Smooth muscle cell (in vitro differentiated cells): ENCODE data around the gene ABTB1. TPM values are rescaled to one million over a fixed set of nuclear protein-coding genes. Genes with fewer than 3 reads are reported as not detected.

Experiments
- DNase-seq: peaks from one replicate; lab custom pipeline; 2025; ENCODE audit not compliant: unreplicated experiment; lab: John Stamatoyannopoulos, UW
- H2AFZ ChIP-seq: fragments of 200-600 bp; sonication (generic); 2 replicates; pipeline ENCODE4 v1.6.0; 2016; ENCODE audit warnings: antibody characterized with exemption, low read depth, mild to moderate bottlenecking
- H3F3A ChIP-seq: fragments of 200-600 bp; sonication (generic); 2 replicates; pipeline ENCODE4 v1.6.0; 2017; ENCODE audit warnings: antibody characterized with exemption, low read depth
- H3K27ac ChIP-seq: fragments of 200-600 bp; sonication (generic); 2 replicates; pipeline ENCODE4 v1.5.1; 2016; ENCODE audit warnings: low read depth, mild to moderate bottlenecking
- H3K27me3 ChIP-seq: fragments of 200-600 bp; sonication (generic); 2 replicates; pipeline ENCODE4 v1.6.1; 2016; ENCODE audit warnings: low read depth, mild to moderate bottlenecking
- H3K36me3 ChIP-seq: fragments of 200-600 bp; sonication (generic); 2 replicates; pipeline ENCODE4 v1.5.1; 2016; ENCODE audit warnings: low read depth
- H3K4me1 ChIP-seq: fragments of 200-600 bp; sonication (generic); 2 replicates; pipeline ENCODE4 v1.5.1; 2016; ENCODE audit warnings: low read depth
- H3K4me2 ChIP-seq: fragments of 200-600 bp; sonication (generic); 2 replicates; pipeline ENCODE4 v1.6.0; 2016; ENCODE audit warnings: mild to moderate bottlenecking
- H3K4me3 ChIP-seq: fragments of 200-600 bp; sonication (generic); 2 replicates; pipeline ENCODE4 v1.5.1; 2016; ENCODE audit warnings: mild to moderate bottlenecking
- H3K79me2 ChIP-seq: fragments of 200-600 bp; sonication (generic); 2 replicates; pipeline ENCODE4 v1.6.0; 2016; ENCODE audit warnings: low read depth, mild to moderate bottlenecking
- H3K9ac ChIP-seq: fragments of 200-600 bp; sonication (generic); 2 replicates; pipeline ENCODE4 v1.6.0; 2016; ENCODE audit warnings: low read depth
- H3K9me3 ChIP-seq: fragments of 200-600 bp; sonication (generic); replicated peaks from 2 replicates; pipeline ENCODE4 v1.5.1; 2016; ENCODE audit warnings: low read depth
- H4K20me1 ChIP-seq: fragments of 200-600 bp; sonication (generic); 2 replicates; pipeline ENCODE4 v1.6.0; 2016; ENCODE audit warnings: low read depth
- whole genome bisulfite sequencing: methylation state at CpG from one replicate; pipeline ENCODE4 v1.1.7; 2016; ENCODE audit warnings: low lambda C conversion rate; 5-methylcytosine and 5-hydroxymethylcytosine counted together
- polyA plus RNA-seq: library from polyadenylated mRNA; unstranded; fragments of >200 nt; fragmentation: Nextera tagmentation; extraction: Ambion mirVana; gene quantifications from 2 replicates; pipeline ENCODE4 v1.2.1, GENCODE V29; 2016
- total RNA-seq: library from RNA; depleted of rRNA; stranded (reverse); fragments of >200 nt; gene quantifications from 2 replicates; pipeline ENCODE4 v1.2.3, GENCODE V29; 2014
- TF ChIP-seq, protein P1 (sequence below): fragments of 200-600 bp; sonication (generic); IDR thresholded peaks from 2 replicates; pipeline ENCODE4 v1.5.1; 2017; ENCODE audit warnings: borderline replicate concordance, mild to moderate bottlenecking, antibody characterized with exemption; ENCODE audit not compliant: insufficient read depth, poor library complexity, severe bottlenecking

ABTB1 gene
- total and polyA plus RNA-seq, 2 experiments from 2014 or later, result 2.8 to 17.9 TPM

DNA sequence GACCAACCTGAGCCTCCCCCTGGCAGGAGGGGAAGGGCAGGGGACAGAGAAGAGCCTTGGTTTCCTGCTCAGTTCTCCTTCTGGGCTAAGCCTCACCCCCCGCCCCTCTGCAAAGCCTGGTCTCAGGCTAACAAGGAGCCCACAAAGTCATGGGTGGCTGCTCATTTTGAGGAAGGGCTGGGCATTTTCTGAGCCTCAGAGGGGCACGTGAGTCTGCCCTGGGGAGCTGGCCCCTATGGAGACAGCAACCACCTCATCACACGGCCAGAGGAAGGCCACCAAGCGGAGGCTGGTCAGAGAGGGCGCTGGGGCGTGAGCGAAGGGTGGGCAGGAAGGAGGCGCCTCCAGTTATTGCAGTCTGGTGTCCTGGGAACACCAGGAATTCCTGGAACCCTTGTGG is 18.7 kb downstream of the ABTB1 start:
- Histone ChIP-seq H3F3A (no peaks in the 10 kb centered on the region), H3K36me3 (no peaks in the 10 kb centered on the region), H3K79me2 (no peaks in the 10 kb centered on the region), H3K4me2 (no peak overlapping the region), H3K9ac (no peak overlapping the region), H3K4me3 (no peak overlapping the region), H2AFZ (no peak overlapping the region), H3K9me3 (no peaks in the 10 kb centered on the region), H3K4me1 (peaks cover 20% of the 10 kb centered on the region), H3K27ac (no peak overlapping the region), H4K20me1 (no peaks in the 10 kb centered on the region), H3K27me3 (no peaks in the 10 kb centered on the region)
- DNase-seq, result no peak
- TF ChIP-seq, protein P1, sequence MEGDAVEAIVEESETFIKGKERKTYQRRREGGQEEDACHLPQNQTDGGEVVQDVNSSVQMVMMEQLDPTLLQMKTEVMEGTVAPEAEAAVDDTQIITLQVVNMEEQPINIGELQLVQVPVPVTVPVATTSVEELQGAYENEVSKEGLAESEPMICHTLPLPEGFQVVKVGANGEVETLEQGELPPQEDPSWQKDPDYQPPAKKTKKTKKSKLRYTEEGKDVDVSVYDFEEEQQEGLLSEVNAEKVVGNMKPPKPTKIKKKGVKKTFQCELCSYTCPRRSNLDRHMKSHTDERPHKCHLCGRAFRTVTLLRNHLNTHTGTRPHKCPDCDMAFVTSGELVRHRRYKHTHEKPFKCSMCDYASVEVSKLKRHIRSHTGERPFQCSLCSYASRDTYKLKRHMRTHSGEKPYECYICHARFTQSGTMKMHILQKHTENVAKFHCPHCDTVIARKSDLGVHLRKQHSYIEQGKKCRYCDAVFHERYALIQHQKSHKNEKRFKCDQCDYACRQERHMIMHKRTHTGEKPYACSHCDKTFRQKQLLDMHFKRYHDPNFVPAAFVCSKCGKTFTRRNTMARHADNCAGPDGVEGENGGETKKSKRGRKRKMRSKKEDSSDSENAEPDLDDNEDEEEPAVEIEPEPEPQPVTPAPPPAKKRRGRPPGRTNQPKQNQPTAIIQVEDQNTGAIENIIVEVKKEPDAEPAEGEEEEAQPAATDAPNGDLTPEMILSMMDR, result no peak
- 97% methylated on average over 8 of the region's 8 CpGs for WGBS

DNA sequence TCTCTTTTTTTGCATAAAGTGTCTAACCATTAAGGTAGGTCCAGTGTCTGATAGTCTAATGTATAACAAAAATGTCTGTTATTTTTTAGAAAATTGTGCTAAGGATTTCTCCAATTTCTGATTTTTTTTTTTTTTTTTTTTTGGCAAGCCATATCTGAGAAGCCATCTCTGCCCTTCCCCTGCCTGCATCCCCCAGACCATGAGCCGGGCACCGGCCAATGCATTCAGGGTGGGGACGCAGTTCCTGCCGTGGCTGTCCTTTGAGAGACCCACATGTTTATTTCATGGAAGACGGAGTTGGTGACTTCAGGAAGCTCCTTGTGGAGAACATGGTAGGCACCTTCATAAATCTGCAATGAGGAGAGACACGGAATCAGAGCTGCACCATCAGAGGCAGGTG is 19.2 kb downstream of the ABTB1 start:
- H3K9ac ChIP-seq, result no peak overlapping the region
- no peak for DNase-seq
- TF ChIP-seq, protein P1, result no peak

DNA sequence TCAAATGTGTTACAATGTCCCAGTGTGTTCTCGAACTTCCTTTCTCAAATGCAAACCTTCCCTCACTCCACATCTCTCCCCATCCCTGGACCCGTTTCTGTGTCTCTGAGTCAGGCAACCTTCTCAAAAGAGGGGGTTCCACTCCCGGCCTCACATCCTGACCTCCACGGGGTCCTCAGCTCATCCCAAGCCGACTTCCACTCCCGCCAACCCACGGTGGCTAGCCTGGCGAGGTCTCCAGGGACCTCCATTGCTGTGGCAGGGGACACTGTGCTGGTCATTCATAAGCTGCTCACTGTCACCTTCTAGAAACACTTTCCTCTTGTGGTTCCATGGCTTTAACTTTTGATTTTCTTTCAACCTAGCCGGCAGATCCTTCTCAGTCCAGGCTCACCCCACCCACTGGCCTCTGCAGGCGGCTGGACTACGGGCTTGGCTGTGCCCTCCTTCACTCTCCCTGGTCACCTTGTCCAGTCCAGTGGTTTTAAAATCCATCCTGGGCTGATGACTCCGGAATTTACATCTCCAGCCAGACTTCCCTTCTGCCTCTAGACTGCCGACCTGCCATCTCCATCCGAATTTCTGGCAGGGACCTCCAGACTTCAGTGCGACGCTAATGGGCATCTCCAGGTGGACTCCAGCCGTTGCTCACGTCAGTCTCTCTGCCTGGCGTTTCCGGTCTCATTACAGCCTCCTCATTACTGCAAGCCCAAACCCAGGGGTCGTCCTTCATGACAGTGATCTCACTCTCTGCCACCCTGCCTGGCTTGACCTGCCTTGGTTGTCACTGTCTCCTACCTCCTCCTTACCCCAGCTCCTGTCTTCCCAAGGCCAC is 20.0 kb downstream of the ABTB1 start:
- no peak for DNase-seq
- peaks cover 22% of the 10 kb centered on the region for H3K4me1 ChIP-seq
- no peaks in the 10 kb centered on the region for H3K9me3 ChIP-seq
- H3K79me2 ChIP-seq, result no peaks in the 10 kb centered on the region
- TF ChIP-seq, protein P1, result no peak
- H2AFZ ChIP-seq, result no peak overlapping the region
- 93% methylated on average over 21 of the region's 21 CpGs for WGBS
- H3K4me2 ChIP-seq, result no peak overlapping the region
- H3F3A ChIP-seq, result peaks cover 3% of the 10 kb centered on the region
- H3K9ac ChIP-seq, result no peak overlapping the region
- H4K20me1 ChIP-seq, result no peaks in the 10 kb centered on the region
- no peak overlapping the region for H3K27ac ChIP-seq
- H3K36me3 ChIP-seq, result no peaks in the 10 kb centered on the region
- no peaks in the 10 kb centered on the region for H3K27me3 ChIP-seq
- H3K4me3 ChIP-seq, result no peak overlapping the region

More for the DNA sequence above, 19.2 kb downstream of the ABTB1 start:
- 95% methylated on average over 6 of the region's 6 CpGs for WGBS
- Histone ChIP-seq H3K36me3 (no peaks in the 10 kb centered on the region), H3K4me2 (no peak overlapping the region), H3K27ac (no peak overlapping the region), H4K20me1 (no peaks in the 10 kb centered on the region), H3K79me2 (no peaks in the 10 kb centered on the region), H3K4me3 (no peak overlapping the region), H3F3A (peaks cover 2% of the 10 kb centered on the region), H3K9me3 (no peaks in the 10 kb centered on the region), H2AFZ (no peak overlapping the region), H3K27me3 (no peaks in the 10 kb centered on the region), H3K4me1 (peaks cover 20% of the 10 kb centered on the region)

DNA sequence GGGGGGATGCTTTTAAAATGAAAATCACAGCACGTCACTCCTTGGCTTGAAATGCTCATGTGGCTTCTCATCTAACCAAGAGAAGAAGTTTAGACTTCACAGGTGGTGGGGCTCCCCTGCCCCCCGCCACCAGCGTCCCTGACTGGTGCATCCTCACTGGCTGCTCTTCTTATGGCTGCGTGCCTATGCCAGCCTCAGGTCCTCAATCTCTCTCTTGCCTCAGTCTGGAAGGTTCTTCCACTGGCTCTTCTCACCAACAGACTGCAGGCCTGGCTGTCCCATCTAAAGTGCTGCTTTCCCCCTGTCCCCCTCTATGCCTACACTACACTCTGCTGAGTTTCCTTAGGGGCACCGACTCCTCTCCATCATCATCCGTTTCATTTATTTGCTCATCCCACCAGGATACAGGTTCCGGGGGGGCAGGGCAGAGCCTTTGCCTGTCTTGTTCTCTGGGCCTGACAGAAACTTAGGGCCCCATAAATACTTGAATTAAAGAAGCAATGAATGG is 20.6 kb downstream of the ABTB1 start:
- 95% methylated on average over 7 of the region's 7 CpGs for WGBS
- Histone ChIP-seq H3F3A (peaks cover 3% of the 10 kb centered on the region), H3K79me2 (no peaks in the 10 kb centered on the region), H3K27ac (no peak overlapping the region), H3K9ac (no peak overlapping the region), H3K27me3 (no peaks in the 10 kb centered on the region), H2AFZ (no peak overlapping the region), H3K9me3 (no peaks in the 10 kb centered on the region), H3K4me2 (no peak overlapping the region), H3K4me1 (peaks cover 25% of the 10 kb centered on the region), H3K4me3 (no peak overlapping the region), H4K20me1 (no peaks in the 10 kb centered on the region), H3K36me3 (no peaks in the 10 kb centered on the region)
- no peak for DNase-seq
- TF ChIP-seq, protein P1, result no peak
